IMR-90 (cell line): Measurements from ENCODE around the gene MIS18A.

Experiments used
- BHLHE40 ChIP-seq: fragments of 150-350 bp; IDR thresholded peaks from 2 replicates; pipeline ENCODE4 v1.6.1; 2016; ENCODE audit warnings: mild to moderate bottlenecking, low read depth, low read length
- POLR2A ChIP-seq: IDR thresholded peaks from 2 replicates; pipeline ENCODE4 v1.6.1; 2012; ENCODE audit warnings: mild to moderate bottlenecking, low read depth, low read length
- RAD21 ChIP-seq: IDR thresholded peaks from 2 replicates; pipeline ENCODE4 v1.6.1; 2012; ENCODE audit warnings: low read length, improper control_type of control experiment
- SMC3 ChIP-seq: fragments of 150-350 bp; IDR thresholded peaks from 2 replicates; pipeline ENCODE4 v1.6.1; 2016; ENCODE audit warnings: low read depth, mild to moderate bottlenecking, antibody characterized with exemption, low read length, moderate library complexity
- TF ChIP-seq, protein P1 (sequence below): conservative IDR thresholded peaks from 2 replicates; pipeline ENCODE4 v1.5.1; 2012; ENCODE audit warnings: mild to moderate bottlenecking, low read depth, low read length, improper control_type of control experiment

DNA sequence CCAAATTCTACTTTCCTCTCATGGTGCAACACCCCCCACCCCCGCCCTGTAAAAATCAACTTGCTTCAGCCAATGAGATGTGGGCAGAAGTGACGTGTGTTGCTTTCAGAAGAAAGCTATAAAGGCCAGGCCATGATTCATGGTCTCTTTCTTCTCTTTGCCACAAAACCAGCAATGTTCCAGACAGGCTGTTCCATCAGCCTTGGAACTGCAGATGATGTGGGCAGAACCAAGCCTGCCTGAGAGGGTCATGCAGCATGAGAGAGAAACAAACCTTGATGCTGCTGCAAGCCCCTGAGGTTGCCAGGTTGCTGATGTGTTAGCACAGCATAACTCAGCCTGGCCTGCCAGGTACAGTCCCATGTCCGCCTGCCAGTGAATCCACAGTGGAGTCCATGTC, 41.8 kb downstream of the MIS18A start:
- TF ChIP-seq BHLHE40, result no peak
- no peak for TF ChIP-seq POLR2A
- TF ChIP-seq, protein P1, sequence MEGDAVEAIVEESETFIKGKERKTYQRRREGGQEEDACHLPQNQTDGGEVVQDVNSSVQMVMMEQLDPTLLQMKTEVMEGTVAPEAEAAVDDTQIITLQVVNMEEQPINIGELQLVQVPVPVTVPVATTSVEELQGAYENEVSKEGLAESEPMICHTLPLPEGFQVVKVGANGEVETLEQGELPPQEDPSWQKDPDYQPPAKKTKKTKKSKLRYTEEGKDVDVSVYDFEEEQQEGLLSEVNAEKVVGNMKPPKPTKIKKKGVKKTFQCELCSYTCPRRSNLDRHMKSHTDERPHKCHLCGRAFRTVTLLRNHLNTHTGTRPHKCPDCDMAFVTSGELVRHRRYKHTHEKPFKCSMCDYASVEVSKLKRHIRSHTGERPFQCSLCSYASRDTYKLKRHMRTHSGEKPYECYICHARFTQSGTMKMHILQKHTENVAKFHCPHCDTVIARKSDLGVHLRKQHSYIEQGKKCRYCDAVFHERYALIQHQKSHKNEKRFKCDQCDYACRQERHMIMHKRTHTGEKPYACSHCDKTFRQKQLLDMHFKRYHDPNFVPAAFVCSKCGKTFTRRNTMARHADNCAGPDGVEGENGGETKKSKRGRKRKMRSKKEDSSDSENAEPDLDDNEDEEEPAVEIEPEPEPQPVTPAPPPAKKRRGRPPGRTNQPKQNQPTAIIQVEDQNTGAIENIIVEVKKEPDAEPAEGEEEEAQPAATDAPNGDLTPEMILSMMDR, result no peak
- TF ChIP-seq RAD21, result no peak
- no peak for TF ChIP-seq SMC3
